Hippocampal formation (tissue), 2 donors: ENCODE measurements around the gene DAGLA.
A peak's percentile ranks its signal among the peaks of the same experiment; 100 is the strongest.

ENCODE experiments used
- DNase-seq, 2 donors: peaks; one replicate each; lab custom pipeline; 2025; lab: John Stamatoyannopoulos, UW

Gene DAGLA

DNA sequence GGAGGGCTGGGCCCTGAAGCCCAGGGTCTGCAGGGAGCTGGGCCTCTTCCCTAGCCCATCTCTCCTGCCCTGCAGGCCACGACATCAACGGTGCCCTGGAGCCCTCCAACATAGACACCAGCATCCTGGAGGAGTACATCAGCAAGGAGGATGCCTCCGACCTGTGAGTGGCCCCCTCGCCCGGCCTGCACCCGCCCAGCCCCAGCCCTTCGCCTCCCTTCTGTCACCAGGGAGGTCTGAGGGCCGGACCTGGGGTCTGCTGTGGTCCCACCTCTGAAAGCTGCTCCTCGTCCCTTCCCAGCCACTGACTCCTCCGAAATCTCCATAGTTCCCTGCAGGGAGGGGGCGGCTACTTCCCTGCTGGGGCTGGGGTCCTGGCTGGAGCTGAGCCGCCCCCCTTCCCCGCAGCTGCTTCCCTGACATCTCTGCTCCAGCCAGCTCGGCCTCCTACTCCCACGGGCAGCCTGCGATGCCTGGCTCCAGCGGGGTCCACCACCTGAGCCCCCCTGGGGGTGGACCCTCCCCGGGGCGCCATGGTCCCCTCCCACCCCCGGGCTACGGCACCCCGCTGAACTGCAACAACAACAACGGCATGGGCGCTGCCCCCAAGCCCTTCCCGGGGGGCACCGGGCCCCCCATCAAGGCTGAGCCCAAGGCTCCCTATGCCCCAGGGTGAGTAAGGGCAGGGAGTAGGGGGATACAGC lies 85.5 kb downstream of the DAGLA start:
- DNase-seq, result no peak

DNA sequence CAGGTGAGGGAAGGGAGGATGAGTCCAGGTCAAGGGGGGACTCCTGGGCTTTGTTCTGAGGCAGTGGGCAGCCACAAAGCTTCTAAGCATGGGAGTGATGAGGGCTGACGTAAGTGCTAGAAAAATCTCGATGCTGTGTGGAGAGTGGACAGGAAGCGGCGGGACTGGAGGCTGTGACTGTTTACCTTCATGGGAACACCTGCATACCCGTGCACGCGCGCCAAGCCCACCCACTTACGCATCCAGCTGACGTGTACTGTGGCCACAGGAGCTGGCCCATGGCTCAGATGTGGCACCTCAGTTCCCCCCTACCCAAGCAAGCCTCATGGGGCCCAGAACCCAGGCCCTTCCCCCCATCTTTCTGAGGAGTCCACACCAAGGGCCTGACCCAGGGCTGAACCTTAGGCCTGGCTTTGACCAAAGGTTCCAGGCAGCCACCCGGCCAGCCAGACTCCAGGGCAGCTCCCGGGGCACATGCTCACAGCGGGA lies 86.2 kb downstream of the DAGLA start:
- no peak for DNase-seq

- DNase-seq, result no peak
Measured at GRCh38 chr11:61768376-61769076, 88.3 kb downstream of the DAGLA start.

DNA sequence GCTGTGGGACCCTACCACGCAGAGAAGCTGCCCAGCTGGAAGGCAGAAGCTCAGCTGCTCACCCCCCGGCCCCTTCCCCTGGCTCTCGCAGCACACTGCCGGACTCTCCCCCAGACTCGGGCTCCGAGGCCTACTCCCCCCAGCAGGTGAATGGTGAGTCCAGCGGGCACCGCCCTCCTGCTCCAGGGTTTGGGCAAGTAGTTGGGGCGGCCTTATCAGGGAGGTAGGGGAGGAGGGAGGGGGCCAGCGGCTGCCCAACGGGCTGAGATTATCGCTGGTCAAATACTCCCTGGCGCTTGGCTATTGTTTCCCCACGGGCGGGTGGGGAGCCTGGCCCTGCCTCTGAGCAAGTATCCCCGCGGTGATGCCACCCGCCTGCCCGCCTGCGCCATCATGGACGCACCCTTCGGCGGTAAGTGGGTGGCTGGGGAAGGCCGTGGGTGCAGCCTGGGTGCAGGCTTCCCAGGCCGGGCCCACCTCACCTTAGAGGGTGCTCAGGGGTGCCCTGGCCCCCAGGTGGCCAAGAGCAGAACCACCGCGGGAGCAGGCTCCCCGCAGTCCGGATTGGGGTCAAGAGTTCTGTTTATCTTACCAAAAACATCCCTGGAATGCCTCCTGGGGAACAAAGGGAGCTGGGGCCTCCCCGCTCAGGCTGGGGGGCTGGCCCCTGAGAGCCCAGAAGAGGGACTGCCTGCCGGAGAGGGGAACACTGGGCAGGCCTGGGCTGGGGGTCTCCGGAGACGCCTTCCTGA lies 89.2 kb downstream of the DAGLA start:
- no peak for DNase-seq

GRCh38 chr11:61769946-61770683 lies 89.9 kb downstream of the DAGLA start:
- DNase-seq, result no peak

- DNase-seq, result no peak
Measured at GRCh38 chr11:61771195-61771894, 91.2 kb downstream of the DAGLA start.

GRCh38 chr11:61771985-61772455 lies 91.8 kb downstream of the DAGLA start:
- no peak for DNase-seq

DNA sequence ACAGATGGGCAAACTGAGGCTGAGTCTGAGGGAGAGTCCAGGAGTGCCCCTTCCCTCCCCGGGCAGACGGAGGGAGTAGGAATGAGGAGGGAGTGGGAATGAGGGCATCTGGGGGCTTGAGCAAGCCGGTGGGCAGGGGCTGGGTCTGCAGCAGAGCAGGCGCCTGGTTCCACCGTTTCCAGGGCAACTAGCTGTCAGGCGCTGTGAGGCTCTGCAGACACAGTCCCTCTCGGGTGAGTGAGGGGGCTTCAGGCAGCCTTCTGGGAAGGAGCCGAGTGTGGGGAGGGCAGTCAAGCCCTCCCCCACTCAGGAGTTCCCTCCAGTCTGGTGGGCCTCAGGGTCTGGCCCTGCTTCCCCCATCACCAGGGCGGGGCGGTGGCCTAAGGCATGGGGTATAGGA lies 93.2 kb downstream of the DAGLA start:
- no peak for DNase-seq

DNA sequence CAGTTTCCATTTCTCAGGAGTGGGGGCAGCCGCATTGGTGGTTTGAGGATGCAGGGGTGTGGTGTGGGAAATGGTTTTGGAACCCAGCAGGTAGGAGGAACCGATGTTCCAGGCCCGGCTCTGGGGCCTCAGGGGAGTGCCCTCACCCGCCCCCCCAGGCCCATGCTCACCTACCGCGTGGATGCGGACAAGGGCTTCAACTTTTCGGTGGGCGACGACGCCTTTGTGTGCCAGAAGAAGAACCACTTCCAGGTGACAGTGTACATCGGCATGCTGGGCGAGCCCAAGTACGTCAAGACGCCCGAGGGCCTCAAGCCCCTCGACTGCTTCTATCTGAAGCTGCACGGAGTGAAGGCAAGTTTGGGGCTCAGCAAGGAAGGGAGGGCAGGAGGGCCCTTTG lies 93.6 kb downstream of the DAGLA start:
- no peak for DNase-seq

- peak in 1 of 2 donors; percentile 24 for DNase-seq
Measured at GRCh38 chr11:61774411-61774810, 94.2 kb downstream of the DAGLA start.

DNA sequence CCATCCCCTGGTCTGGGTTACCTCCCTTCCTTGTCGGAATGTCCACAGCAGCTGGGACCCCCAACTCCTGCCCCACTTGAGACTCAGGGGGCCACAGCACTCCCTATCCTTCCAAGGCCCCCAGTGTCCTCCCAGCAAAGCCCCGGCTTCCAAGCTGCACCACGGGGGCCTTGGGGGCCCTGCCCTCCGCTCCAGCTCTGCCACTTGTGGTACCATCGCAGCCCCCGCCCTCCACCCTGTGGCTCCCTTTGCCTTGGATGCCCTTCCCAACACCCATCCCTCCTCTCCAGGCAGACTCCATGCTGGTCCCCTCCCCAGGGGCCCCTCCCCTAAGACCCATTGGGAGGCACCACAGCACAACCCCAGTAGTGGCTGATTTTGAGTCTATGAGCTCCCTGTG lies 94.9 kb downstream of the DAGLA start:
- no peak for DNase-seq

DNA sequence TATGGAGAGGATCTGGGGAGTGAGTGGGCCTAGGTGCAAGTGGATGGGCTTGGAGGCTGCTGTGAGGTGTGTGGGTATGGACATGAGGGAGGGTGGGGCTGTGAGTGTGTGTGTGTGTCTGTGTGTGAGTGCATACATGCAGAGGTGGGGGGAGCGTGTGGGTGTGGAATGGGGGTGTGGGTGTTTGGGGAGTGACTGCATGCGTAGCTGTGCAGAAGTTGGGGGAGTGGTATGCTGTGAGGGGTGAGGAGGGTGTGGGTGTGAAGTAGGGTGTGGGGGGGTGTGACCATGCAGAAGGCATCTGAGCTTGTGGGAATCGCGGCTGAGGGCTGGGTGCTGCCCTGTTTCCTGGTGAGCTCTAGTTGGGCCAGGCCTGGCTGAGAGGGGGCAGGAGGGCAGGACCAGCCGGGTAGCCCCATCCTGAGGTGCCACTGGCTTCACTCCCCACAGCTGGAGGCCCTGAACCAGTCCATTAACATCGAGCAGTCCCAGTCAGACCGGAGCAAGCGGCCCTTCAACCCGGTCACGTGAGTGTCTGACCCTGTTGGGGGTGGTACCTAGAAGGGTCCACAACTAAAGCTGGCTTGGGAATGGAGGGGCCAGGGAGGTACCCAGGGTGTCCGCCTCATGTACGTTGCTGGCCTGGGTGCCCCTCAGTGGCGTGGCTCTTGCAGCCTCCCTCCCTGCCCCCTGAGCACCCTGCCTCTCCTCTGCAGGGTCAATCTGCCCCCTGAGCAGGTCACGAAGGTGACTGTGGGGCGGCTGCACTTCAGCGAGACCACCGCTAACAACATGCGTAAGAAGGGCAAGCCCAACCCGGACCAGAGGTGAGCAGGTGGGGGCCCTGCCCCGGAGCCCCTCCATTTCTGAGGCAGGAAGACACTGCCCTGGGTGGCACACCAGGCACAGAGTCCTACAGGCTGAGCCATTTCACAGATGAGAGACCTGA lies 95.7 kb downstream of the DAGLA start:
- no peak for DNase-seq

DNA sequence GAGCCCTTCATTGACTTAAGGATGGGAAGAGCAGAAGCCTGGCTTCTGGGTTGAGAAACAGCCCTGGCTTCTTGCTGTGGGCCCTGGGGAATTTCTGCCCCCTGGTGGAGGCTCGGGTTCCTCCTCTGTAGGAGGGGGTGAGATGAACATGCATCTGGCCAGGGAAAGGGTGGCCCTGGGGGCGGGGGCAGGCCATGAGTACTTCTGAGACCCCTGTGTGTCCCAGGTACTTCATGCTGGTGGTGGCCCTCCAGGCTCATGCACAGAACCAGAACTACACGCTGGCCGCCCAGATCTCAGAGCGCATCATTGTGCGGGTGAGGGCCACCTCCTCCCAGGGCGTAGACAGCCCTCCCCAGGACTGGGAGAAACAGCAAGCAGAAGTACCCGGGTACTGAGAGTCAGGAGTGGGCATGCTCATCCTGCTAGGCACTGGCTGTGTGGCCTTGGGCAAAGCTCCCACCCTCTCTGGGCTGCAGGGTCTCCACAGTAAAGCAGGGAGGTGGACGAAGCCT lies 96.4 kb downstream of the DAGLA start:
- peak; percentile 22 to 56 for DNase-seq

DNA sequence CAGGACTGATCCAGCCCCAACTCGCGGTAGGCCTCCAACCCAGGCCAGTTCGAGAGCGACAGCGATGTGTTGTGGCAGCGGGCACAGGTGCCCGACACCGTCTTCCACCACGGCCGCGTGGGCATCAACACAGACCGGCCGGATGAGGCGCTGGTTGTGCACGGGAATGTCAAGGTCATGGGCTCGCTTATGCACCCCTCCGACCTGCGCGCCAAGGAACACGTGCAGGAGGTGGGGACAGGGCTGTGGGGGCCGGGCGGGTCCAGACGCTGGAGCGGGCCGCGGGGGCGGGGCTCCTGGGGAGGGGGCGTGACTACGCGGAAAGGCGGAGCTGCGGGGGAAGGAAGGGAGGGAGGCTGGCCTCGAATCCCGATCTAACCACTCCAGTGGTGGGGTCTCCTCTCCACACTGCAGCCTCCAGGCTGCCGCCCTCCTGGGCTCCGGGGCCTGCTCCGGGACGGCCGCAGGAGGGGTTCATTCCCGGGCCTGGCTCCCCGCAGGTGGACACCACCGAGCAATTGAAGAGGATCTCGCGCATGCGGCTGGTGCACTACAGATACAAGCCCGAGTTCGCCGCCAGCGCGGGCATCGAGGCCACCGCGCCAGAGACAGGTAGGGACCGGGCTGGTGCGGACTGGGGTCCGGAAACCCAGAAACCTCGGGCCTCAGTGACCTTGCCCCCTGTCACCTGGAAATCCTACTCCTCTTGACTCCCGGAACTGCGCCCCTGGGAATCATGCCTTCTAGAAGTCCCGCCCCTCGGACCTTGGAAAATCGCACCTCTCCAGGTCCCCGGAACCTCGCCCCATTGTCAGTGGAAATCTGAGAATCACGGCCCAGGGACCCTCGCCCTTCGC lies 97.3 kb downstream of the DAGLA start:
- peak in 1 of 2 donors; percentile 28 for DNase-seq

- DNase-seq, result no peak
Measured at GRCh38 chr11:61778357-61778886, 98.2 kb downstream of the DAGLA start.

DNA sequence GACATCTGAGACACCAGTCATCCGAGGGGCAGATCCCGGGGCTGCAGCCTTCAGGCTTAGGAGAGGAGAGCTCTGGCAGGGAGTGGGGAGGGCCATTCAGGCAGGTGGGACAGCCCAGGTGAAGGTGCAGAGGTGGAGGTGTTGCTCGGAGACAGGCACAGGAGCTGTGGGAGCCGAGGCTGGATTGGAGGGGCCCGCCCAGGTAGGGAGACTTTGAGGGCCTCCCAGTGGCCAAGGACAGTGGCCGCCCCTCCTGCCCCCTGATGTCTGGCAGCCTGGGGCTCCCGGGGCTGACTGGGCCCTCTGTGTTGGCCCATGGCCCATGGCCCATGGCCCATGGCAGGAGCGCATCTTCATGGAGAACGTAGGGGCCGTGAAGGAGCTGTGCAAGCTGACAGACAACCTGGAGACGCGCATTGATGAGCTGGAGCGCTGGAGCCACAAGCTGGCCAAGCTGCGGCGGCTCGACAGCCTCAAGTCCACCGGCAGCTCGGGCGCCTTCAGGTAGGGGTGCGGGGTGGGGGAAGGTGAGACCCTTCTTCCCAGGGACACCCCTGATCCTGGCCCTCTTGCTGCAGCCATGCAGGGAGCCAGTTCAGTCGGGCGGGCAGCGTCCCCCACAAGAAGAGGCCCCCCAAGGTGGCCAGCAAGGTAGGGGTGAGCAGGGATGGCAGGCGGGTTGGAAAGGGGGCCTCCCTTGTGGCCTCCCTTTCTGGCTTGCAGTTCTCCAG lies 98.9 kb downstream of the DAGLA start:
- no peak for DNase-seq

GRCh38 chr11:61779666-61780525 lies 99.7 kb downstream of the DAGLA start:
- no peak for DNase-seq
